ENCODE measurements around the gene CACNA2D3.

The CACNA2D3 gene

DNA sequence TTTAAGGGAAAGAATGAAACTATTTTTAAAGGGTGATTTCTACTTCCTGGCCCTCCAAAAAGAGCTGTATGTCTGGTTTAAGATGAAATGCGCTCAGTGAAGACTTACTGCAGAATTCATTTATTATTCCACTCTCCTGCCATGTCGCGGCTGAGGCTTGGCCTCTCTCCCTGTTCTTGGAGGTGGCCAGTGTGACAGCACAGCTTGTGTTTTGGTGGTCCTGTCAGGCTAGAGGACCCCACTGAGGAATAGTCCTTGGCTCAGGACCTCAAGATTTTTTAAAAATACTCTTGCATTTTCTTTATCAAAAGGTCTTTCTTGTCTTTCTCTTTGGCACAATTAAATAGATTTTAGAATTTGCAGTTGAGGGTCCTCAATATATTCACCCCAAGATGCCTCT, 421.1 kb downstream of the CACNA2D3 start:
- no peak for DNase-seq

DNA sequence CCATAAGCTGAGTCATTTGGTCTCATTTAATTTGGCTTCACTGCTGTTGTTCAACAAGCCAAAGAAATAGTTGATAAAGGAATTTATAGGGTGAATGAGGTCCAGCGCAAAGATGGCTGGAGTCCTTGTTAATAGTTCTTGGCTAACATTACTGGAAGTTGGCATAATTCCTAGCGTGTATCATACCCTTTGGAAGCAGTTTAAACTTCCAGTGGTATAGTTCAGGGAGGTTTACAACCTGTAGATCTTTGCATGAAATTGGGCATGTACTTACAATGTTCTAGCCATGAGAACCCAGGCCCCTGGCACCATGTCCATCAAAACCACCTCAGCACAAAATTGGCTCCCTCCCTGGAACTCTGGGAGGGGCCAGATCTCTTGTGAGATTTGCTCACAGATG, 424.7 kb downstream of the CACNA2D3 start:
- DNase-seq = no peak

DNA sequence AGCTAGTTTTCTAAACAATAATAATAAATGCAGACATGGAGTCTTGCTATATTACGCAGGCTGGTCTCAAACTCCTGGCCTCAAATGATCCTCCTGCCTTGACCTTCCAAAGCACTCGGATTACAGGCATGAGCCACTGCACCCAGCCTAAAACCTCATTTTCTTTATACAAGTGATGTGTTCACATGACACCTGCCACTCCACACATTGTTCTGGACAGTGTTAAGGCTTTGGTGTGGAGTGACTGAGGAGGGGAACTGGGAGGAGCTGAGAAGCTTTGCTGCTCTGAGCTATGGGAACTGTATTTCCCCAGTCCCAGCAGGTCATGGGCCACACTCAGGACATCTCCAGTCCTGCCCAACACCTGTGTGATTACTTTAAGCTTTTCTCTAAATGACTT, 425.5 kb downstream of the CACNA2D3 start:
- DNase-seq = no peak

GRCh38 chr3:54549607-54550220, 427.4 kb downstream of the CACNA2D3 start:
- no peak for DNase-seq

DNA sequence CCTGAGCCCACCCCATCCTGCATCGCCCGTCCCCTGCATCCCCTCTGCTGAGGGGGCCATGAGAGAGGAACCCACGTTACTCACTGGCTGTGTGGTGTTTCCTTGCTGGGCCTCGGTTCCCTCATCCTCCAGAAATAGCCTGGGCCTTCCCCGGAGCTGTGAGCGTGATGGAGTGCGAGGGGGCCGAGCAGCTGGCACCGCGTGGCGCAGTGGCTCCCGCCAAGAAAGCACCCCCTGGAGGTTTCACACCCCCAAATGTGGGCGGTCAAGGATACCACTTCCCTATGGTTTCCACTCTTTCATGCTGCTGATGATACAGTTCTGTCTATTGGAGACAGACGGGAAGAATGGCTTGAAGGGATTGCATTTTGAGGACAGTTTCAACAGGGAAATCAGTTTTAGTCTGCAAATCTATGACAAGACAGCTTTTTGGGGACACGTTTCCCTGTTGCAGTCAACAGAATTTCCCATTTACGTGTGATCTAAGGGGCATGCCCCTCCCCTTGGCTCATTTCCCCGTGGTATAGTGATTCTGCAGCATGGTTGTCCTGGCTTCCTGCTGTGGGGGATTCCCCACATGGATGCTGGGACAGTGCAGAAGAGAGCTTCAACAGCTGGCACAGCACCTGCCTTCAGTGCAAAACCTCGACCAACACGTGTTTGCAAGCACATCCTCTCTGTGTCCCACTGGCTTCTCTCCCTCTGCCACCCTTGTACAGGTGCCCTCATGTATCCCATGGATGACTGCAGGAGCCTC, 428.0 kb downstream of the CACNA2D3 start:
- DNase-seq = no peak

DNA sequence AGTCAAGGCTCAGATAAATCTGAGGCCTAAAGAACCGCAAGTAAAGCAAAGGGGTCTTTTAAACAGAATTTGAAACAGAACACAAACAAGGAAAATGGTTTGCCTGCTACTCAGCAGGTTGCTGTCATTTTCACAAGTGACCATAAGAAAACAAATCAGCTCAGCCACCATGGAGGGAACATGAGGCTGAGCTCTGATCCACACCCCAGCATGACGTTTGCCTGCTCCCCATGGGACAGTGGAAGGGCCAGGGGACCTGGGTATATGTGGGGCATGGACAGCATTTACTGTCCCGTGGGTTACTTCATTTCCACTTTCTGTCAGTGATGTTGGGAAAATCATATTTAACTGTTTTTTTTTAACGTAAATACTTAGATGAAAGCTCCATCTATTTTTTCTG, 434.3 kb downstream of the CACNA2D3 start:
- DNase-seq = no peak

DNA sequence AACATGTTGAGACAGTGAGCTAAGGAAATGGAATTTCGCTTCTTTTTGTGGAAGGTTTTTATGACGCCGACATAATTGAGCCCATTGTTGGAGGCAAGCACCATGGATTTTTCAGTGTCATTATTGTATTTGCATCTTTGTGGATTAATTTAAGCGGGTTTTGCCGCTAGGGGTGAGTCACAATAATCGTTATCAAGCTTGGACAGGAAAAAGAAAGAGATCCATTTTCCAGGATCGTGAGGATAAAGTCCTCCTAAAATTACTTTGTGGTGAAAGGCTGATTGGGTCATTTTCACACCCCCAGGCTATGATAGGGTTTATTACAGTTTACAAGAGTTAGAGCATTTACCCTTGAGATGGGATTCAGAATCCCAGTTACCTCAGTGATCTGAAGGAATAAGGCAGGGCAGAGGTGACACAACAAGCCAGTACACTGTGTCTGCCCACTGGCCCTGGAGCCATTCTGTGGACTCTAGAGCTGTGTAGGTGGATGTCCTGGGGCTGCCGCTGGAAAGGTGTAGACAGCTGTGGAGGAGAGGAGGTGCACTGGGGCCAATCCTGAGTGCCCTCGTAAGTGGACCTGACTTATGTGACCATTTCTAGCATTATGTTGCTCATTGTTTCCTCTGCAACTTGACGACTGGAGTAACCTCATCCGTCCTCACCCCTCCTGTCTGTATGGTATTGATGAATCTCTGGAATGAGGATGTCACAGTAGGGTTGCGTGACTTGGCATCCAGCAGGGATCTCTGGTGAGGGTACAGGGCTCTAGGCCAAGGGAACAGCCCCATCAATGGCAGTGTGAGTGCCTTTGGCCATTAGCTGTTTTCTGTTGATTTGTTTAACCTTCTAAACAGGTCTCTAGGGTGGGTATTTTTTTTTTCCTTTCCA, 435.4 kb downstream of the CACNA2D3 start:
- DNase-seq = no peak

DNA sequence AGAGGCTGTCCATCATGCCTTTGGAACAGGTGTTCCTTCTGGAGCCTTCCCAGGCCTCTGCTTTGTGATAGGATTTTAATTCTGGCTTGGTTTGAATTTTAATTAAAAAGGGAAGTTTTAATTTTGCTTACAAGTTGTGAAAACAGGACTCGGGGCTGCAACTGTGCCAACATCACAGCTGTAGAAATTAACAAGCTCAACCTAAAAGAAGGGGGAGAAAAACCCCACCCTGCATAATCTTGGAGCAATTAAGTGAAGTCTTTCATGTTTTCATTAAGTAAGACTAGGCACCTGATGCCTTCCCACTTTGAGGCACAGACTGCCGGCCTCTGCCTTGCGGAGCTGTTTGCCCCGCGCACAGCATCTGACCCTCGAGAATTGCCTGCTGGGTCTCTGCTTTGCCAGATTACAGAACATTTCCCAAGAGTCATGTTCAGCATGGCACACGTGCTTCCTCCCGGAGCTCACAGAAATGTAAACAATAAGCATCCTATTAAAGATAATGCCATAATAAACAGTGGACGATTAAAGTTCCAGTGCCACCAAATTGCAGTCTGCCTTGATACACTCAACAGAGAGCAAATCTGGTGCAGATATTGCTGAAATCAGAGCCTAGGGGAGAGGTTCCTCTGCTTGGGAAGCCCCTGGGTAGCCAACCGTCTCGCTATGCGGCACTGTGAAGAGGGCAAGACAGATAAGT, 441.3 kb downstream of the CACNA2D3 start:
- no peak for DNase-seq

DNA sequence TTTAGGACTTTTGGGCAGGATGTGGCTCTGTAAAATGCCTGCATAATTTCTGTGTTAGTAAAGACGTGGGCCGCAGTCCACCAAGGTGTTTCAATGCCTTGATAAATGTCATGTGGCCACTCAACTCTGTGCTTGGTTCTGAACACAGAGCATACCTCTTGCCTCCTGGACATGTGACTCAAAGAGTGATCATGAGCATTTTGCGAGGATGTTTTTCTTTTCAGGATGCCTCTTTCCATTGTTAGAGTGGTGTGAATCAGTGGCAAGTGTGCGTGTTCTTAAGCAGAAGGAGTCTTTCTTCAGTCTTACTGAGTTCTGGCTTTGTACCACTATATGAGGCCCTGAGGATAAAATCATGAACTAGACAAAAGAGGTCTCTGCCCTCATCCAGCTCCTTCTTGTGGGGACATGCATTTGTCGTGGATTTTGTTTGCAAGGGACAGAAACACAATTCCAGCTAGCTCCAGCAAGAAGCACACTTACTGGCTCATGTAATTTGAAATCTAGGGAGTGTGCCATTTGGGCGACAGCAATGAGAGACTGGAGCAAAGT, 442.1 kb downstream of the CACNA2D3 start:
- no peak for DNase-seq

GRCh38 chr3:54565956-54566355, 443.6 kb downstream of the CACNA2D3 start:
- DNase-seq = no peak

DNA sequence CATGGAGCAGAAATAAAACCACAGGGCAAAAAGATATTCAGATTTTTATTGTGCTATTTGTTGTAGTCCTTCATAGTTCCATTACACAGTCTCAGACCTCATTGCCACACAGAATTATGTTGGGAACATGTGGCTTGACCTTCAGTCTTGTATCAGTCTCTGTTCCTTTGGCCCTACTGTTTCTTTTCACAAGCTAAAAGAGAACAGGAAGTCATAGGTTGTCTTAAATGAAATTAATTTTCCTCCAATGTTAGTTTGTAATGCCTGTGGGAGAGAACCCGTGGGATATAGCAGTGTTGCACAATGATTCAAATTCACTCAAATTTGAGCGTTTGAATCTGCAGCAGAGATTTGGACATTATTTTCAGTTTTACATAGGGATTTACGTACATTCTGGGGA, 445.6 kb downstream of the CACNA2D3 start:
- DNase-seq = no peak

DNA sequence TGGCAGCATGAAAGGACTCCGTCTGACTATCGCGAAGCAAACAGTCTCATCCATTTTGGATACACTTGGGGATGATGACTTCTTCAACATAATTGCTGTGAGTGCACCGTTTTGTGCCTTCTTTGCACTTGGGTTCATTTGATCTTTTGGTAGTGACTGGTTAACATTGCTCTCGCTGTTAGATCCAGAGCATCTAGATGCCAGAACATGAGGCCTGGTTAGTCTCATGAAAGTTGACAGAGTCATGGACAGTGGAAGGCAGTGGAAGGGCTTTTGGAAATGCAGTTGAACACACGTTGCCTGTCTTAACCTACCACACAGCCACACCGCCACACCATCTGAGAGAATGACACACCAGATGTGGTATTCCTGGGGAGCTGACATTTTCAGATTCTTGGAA, 447.7 kb downstream of the CACNA2D3 start:
- no peak for DNase-seq

DNA sequence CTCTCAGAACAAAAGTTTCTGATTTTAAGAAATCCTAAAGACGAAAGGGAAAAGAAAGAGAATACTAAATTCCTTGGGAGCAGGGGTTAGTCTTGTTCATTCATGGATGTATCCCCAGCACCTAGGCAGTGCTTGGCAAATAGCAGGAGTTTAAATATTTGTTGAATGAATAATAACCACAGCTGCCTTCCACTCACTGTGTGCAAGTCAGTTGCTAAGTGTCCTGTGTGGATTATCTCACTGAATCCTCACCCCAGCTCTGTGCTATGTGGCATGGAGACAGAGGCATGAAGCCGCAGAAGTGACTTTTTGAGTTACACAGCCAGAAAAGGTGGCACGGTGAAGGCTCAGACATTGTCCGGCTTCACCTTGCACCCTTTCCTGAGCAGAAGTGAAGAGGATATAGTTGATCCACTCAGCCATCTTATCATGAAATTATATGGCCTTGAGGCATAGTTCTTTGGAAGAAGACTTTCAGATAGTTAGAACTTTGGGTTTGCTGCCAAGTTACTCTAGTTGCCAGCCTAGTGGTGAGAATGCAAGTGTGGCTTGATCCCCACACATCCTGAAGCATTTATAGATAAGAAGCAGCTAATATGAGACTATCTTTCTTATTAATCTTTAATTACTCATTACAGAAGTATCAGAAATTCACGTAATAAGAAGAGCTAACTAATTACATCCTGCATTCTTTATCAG, 450.0 kb downstream of the CACNA2D3 start:
- DNase-seq = no peak

- no peak for DNase-seq
These were observed 451.5 kb downstream of the CACNA2D3 start for GRCh38 chr3:54573858-54574257.

DNA sequence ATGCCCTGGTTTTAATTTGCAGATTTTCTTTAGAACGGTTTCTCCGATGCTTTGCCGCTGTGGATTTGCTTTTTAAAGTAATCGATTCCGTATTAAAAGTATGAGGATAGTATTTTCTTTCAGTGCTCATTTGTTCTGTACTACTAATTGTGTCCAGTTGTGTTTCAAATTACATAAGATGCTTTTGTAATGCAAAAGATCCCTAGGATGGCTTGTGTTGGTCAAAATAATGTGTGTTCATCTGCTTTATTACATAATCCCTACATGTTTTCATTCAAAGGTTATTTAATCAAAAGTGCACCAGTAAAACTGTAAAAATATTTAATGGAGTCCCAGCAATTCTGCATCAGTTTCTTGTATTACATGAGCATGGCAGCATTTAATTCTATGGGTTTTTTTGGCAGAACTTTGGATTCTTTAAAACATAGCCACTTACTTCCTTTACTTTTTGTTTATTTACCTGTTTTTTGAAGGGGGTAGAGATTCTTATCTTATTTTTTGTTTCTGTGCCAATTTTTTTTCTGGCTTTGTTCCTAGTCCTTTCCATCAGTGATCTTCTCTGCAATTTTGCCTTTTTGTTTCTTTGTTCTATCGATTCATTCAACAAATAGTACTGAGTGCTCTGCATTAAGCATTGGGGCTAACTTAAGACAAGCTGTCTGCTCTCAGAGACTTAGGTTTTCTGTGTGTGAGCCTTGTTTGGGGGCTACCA, 452.7 kb downstream of the CACNA2D3 start:
- DNase-seq = no peak

GRCh38 chr3:54575618-54575960, 453.2 kb downstream of the CACNA2D3 start:
- DNase-seq = no peak

DNA sequence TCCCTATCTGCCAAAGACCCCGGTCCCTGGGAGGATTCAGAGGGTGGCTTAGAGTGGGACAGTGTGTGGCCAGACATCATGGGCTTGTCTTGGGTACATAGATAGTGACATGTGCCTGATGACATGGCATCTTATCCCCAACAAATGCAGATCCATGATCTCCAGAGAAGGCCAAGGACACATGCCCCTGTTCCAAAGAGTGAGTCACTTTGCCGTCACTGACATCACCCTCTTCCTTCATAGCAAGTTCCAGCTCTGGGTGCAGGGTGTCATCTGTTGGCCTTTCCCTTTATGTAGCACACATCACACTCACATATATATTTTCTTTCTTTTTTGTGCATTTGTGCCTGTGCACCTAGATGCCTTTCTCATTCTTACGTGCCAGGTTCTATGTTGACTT, 455.0 kb downstream of the CACNA2D3 start:
- DNase-seq = no peak

DNA sequence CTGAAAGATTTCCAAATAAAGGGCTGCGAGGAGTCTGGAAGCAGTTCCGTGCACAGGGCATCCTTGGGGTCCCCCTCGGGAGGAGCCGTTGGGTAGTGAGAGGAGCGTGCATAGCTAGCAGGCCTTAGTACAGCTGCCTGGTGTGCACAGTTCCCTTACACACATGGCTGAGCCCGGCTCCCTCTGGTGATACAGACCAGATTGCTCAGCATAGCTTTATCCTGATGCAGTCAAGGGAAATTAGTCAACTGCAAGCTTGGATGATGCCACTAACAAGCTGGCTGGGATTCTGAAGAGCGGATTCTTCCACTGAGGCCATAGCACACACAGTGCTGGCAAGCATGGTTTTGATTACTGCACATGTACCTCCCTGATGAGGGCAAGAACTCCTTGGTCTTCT, 456.1 kb downstream of the CACNA2D3 start:
- DNase-seq = no peak

DNA sequence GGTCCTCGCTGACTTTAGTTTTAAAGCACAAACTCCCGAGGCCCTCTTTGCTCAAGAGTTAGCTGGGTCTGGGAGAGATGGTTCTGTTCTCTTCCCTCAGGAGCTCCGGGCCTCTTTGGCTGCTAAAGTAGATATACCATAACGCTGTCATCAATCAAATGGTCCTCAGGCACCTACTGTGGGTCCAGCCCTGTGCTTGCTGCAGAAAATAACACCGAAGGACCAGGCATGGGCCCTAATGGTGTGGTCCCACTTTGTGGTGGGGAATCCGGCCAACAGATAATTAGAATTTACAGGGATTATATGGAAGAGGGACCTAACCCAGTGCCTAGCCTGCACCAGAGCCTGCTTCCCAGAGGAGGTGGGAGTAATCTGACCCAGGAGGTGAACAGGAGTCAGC, 458.1 kb downstream of the CACNA2D3 start:
- DNase-seq = no peak

- no peak for DNase-seq
These were observed 460.1 kb downstream of the CACNA2D3 start for GRCh38 chr3:54582424-54582823.

- no peak for DNase-seq
These were observed 468.8 kb downstream of the CACNA2D3 start for GRCh38 chr3:54591157-54591556.

DNA sequence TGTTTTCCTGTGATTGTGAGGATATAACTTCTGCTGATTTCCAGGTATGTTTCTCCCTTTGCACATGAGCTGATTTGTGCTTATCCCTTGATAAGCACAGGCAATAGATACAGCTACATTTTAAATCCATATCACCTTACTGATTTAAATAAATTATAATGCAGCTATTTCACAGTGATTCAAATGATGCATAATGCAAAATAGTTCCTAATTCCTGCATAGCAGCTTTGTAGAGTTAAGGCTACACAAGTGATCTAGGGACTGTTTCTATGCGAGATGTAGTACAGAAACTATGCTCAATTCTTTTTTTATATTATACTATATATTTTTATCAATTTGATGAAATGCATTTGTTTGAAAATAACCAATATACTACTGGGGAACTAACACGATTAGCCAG, 471.3 kb downstream of the CACNA2D3 start:
- no peak for DNase-seq
